NCI-H2107 (cell line): ENCODE measurements around the gene PLXNA4.
A peak's percentile ranks its signal among the peaks of the same experiment; 100 is the strongest.

Source experiments
- DNase-seq: peaks from one replicate; lab custom pipeline; 2025; lab: John Stamatoyannopoulos, UW

PLXNA4 gene

DNA sequence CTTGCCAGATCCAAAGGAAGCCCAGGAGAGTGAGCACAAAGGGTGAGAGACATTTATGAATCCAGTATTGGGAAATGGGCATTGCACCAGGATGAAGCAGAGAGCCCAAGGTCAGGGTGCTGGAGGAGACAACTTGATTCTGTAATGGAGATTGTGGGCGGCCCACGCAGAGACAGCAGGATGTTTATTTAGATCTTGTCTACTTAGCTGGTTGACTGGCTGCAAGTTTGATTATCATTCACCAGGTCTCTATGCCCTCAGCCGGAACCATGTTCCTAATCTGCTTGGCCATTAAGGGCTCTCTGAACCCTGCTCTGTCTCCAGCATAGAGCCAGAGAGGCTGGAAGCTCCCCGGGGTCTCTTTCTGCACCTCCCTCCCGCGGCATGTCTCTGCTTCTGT, 188.7 kb downstream of the PLXNA4 start:
- DNase-seq, result no peak

DNA sequence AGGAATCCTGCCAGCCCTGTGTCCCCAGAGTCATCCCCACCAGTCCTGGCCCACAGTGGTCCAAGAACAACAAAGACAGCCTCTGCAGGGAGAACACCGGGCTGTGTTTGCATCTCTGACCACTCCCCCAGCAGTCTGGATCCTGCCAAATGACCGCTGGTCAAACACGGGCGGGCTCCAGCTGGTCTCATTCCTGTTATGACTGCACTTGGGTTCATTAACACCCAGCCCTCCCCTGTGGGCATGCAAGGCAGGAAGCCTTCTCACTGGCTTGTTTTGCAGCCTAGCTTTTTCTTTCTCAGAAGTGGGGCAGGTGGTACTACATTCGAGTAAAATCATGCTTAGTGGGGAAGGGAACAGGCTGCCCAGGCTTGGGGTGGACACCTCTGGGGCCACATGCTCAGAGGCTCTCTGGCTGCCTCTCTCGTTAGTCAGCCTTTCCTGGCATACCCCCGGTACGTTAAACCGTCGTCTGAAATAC, 190.0 kb downstream of the PLXNA4 start:
- DNase-seq, result no peak

DNA sequence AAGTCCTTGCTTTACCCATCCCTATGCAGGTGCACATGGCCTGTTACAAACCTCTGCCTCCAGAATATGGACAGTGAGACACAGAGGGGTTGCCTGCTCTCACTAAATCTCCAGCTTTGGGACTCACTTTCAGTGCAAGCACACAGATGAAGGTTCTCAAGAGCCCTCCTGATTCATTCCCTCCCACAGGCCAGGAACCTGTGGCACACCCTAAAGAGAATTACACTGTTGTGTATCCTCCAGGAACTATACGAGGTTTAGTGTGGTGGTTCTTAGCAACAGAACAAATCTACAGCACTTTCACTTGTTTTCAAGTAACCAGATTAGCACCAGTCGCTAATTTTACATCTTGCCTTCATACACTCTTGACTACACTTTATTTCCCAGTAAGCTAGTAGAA, 192.3 kb downstream of the PLXNA4 start:
- no peak for DNase-seq

DNA sequence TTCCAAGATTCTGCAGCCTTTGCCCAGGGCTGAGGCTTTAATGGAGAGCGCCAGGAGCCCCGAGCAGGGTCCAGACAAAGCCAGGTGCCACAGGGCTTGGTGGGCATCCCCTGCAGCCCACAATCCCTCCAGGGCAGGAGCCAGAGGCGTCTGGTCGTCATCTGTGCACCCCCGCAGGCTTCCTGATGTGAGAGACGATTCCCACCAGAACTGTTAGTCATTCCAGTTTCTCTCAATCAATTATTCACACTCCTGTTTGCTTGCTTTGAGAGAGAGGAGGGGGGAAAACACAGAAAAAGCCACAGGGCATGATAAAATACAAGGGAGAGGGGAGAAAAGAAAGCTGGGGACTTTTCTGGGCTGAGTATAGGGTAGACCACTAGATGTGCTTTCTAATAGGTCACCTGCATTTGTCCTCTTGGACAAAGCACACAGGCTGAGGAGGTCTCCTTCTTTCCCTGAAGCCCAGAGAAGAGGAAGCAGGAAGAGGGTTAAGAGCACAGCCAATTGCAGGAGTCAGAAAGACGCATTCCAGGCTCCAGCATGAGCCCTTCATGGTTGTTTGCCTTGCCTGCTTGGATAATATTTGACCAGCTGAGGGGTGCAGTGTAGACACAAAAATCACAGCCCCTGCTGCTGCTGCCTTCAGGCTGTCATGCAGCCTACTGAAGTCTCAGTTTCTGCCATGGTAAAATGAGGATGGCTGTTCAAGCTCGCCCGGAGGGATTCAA, 194.4 kb downstream of the PLXNA4 start:
- DNase-seq, result no peak

DNA sequence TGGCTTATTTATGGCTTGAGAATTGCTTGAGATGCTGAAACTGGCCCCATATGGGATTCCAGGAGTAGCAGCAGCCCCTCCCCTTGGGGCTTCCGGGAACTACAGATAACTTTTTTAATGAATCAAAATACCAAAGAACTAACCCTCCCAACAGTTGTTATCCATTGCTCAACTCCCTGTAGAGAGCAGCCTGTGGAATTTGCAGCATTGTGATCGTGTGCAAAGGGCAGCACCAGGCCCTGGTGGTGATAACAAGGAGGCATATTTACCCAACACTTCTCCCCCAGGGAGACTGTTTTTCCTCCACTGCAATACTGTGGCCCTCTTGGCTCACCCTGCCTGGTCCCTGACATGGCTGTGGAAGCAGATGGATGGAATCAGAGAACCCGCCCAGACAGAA, 196.2 kb downstream of the PLXNA4 start:
- no peak for DNase-seq

DNA sequence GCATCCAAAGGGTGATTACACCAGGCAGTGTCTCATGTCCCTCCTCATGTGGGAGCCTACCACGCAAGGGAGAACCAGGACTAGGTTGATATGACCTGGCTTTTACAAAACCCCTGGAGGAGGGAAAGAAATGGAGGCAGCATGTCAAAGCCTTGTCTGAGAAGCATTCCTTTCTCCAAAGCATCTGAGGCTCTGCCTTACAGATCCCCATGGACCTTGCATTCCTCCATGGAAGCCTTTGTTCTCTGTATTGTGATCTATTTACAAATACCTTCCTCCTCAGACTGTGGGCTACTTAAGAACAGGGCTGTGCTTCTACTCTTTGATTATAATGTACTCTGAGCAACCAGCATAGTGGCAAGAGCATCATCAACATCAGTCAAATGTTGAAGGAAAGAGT, 197.0 kb downstream of the PLXNA4 start:
- no peak for DNase-seq

DNA sequence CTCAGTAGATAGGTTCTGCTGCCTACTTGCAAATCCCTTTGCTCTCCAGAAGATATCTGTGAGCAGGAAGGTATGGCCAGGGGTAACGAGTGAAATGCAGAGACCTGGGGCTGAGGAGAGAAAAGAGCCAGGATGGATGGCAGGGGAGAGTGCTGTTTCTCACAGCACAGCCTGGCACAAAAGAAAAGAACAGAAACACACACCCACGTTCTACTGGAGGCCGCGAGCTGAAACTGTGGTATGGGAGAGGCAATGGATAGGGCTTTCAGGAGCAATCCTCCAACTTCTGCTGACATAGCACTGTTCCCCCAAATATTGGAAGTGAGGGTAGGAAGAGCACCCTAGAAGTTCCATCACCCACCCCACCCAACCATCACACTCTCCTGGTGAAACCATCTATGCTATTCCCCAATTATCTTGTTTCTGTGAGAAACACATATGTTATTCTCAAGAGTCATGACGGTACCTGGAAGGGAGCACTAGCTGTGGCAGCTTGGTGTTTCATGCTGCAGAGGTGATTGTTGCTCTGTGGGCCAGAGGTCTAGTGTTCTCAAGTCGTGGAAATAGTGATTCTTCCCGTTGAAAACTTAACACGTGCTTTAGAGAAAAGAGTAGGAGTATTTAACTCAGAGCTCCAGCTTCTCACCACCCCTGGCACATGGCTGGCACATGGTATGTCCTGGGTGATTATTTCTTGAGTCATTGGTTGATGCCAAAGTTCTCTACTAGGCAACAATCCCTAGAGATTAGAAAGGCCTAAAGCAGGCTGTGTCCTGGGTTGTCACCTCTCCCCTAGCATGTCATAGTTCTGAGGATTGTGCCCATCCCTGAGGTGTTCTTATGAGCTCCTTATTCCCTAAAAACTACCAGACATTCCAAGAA, 198.3 kb downstream of the PLXNA4 start:
- no peak for DNase-seq

DNA sequence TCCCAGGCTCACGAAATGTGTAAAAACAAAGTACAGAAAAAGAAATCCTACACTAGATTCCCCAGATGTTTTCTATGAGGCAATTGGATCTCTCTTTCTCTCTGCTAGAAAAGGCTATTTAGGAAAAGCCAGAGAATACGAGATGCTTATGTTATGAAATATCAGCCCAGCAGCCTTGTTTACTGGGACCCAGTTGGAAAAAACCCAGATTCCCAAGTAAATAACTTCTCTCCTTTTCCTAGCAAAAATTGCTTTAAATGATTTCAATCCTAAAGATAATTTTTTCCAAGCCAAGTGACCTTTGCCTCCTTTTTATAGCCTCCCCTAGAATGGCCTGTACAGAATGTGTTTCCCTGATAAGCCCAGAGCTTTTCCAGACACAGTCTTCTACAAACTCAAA, 199.3 kb downstream of the PLXNA4 start:
- no peak for DNase-seq

DNA sequence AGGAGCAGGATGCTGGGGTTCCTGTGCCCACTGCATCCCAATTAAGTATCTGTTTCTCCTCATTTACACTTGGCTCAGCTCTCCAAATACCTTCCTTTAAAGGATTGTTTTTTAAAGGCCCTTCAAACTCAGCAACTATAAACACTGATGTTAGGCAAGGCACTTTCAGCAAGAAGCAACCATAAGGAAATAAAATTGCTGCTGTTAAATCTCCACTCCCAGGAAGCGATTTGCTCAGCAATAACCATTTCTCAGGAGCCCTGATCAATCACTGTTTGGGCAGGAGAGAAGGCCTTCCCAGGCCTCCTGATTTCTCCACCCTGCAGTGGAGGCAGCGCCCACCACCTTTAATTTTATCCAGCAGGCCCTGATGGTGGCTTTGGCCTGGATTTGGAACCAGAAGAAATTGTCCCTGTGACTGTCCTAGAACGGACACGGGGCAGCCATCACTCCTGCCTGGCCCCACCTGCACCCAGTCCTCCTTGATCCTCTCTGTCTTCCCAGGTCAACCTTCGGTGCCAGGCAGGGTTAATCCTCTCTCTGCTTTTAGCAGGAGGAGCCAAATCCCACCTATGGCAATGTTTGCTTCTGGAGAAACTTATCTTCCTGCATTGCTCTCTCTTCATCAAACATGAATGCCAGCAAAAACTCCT, 199.8 kb downstream of the PLXNA4 start:
- no peak for DNase-seq

DNA sequence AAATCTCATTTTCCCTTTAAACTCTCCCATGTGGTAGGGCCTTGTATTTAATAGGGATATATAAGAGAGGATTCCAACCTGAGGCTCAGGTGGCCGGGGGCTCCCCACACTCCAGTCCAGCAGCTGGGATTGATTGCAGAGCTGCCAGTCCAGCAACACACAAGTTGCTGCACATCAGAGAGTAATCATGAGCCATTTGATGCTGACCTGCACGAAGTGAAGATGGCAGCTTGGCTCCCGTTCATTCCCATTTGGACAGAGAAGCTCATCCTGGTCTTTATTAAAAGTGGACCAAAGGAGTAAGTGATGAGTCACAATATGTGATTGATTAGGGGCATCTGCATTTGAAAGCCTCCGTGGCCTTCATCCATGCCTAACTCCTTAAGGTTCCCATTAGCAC, 202.4 kb downstream of the PLXNA4 start:
- no peak for DNase-seq

DNA sequence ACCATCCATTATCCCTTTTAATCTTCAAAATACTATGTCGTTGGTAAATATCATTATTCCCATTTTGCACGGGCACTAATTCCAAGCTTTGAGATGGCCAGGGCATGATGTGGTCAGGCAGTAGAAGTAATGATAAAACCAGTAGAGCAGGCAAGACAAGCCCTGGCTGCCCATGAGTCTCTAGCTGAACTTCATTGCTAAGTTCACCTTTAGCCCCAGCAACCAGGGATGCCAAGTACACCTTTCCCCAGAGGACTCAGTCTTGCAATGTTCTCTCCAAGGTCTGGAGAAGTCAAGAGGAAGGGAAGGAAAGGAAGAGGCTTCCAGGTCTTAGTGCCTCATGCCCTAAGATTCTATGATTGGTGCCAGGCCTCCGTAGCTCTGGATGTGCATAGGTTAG, 203.2 kb downstream of the PLXNA4 start:
- DNase-seq, result no peak

DNA sequence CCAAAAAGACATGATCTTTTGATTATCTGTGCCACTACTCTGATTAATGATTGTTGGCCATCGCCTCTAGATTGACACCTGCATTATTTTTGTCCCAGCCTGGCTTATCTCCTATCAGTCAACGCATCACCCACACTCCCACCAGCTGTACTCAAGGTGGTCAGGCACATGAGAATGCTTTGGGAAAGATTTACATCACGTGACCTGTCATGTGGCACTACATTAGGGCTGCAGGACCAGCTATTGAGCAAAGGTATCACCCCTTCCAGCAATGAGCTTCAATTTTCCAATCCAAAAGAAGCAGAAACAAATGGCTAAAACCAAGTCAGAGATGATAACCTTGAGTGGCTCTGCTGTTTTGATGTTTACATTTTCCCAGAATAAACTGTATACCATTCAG, 204.3 kb downstream of the PLXNA4 start:
- DNase-seq, result no peak

DNA sequence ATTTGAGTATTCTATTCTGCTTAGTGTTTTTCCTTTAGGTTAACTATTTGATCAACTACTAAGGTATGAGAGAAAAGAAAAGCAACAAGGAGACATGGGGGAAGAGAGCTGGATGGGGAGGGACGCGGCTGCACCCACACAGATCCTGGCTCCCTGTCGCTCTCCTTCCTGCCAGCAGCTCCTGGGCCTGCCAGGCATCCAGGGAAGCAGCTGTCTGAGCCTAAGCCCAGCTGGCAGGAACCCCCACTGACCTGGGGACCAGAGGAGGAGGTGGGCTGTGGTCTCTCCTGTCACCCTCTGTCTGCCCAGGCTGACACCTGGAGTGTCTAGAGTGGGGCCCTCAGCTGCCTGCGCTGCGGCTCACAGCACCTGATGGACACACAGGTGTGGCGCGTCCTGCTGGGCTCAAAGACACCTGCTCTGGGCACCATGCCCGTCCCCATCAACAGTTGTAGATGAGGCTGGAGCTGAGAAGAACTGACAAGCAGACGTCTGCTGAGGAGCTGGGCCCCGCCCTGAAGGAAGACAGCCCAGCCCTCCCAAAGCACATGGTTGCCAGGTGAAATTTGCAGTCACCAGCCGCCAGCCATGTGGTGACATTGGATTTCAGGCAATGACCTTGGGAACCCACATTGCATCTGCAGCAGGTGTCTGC, 207.9 kb downstream of the PLXNA4 start:
- DNase-seq, result peak; percentile 47

DNA sequence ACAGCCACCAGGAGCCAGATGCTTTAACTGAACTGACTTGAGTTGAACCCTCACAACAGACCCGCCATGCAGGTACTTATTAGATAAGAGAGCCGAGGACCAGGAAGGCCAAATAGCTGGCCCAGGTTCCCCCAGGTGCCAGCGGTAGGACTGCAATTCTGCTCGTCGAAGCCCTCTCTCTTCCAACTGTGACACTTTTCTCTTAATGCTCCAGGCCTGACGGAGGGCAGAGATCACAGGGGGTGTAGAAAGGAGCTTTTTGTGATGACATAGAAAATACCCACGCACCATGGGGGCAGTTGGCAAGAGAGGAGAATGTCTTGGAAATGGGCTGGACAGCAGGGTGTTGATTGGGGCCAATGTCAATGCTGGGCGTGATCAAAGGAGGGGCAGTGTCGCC, 208.5 kb downstream of the PLXNA4 start:
- DNase-seq, result no peak

DNA sequence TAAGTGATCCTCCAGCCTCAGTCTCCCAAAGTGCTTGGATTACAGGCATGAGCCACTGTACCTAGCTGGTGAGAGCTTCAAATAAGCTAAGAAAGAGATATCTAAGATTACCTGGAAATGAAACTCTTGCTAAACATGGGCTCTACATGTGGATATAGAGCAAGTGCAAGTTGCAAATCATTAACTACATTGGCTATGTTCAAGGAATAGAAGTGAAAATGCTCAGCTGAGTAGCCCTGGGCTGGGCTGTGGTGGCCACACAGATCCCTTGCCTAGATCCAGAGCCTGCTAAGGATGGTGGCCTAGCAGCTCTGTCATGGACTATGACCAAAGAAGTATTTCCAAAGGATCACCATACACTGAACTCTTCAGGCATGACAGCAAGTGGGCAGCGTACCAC, 209.3 kb downstream of the PLXNA4 start:
- no peak for DNase-seq

DNA sequence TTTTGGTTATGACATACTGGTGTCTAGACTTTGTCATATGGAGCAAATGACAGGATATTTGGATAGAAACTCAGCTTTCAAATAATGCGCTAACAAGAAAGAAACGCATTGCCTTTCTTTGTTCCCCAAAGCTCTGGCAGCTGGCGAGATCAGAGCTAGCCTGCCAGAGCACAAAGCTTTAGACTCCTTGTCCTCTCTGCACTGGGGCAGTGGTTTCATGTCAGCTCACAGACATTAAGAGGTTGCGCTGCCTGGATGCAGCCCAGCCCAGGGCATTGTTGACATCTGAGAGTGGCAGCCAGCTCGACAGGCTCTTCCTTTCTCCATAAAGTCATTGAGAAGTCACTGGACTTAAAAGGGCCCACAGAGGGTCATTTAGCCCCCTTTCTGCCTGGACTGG, 212.0 kb downstream of the PLXNA4 start:
- DNase-seq, result no peak

DNA sequence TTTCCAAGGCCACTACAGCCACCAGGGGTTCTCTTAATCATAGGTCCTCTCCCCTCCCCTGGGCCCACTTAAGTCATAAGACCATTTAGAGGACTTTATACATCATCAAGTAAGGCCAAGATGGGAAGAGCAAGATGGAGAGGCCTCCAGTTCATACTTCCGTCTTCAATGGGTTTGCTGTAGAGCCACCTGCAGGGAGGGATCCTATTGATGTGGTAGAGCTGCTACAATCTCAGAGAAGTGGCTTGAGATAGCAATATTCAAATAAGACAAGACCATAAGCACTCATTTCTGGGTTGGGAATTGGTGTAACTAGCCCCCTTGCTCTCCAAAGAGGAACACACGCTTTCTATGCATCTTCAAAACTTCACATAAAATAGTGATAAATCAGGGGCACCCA, 214.2 kb downstream of the PLXNA4 start:
- DNase-seq, result no peak

DNA sequence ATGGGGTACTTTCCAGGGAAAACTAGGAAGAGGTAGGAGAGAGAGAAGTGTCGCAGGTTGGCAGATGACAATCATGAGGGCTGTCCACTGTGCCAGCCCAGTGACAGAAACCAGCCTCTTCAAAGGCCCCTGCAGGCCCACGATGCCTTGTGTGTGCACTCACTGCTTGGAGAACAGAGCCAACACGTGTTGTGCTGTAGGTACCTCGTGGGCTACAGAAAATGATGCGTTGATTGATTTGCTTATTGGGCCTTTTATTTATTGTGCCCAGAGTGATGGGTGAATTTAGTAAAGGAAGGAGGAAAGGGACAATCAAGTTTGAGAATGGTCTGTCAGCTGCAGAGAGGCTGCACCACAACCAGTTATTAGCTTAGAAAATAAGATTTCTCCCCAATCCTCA, 215.1 kb downstream of the PLXNA4 start:
- no peak for DNase-seq

DNA sequence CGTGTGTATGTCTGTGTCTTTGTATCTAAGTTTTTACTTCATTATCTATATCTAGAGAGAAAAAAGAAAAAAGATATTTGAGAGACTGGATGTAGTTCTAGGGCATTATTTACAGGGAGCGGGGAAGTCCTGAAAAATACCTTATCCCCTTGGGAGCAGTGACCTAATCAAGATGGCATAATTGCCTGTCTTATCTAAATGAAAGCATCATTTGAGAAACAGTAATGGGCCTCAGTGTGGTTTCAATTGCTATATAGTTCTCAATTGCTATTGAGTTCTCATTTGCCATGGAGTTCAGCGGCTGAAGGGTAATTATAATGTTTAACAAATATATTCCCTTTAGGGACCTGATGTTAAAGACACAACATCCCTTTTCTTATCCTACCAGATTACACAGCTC, 216.5 kb downstream of the PLXNA4 start:
- no peak for DNase-seq

DNA sequence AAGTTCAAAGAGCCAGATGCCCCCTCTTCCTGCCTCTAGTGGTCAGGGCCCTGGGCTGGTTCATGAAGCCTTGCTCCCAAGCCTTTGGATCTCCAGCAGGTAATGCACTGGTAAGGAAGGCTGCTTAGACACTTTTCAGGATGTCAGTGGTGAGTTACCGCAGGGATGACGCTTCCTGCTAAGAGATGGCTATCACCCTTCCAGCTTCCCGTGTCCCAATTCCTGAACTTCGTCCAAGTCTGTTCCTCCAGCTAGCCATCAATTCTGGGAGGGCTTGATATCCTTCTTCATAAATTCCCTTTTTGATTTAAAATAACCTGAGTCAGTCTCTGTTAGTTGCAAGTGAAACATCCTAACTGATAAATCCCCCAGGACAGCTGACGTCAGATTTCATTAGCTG, 221.2 kb downstream of the PLXNA4 start:
- DNase-seq, result no peak

DNA sequence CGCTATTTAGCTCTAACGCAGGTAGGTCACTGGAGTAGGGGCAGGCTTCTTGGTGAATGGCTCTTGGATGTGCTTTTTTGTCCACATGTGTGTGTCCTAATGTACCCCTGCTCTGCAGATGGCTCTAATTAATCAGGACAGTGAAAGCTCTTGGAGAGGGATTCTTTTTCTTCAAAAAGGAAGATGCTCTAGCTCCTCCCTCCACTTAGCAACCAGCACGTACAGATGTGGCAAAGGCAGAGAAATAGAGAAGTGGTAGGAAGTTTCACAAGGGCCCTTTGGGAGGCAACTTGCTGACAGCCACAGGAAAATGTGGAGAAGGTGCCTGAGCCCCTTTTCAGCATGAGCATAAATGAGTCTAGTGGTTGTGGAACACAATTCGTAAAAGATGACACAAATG, 221.7 kb downstream of the PLXNA4 start:
- DNase-seq, result no peak

DNA sequence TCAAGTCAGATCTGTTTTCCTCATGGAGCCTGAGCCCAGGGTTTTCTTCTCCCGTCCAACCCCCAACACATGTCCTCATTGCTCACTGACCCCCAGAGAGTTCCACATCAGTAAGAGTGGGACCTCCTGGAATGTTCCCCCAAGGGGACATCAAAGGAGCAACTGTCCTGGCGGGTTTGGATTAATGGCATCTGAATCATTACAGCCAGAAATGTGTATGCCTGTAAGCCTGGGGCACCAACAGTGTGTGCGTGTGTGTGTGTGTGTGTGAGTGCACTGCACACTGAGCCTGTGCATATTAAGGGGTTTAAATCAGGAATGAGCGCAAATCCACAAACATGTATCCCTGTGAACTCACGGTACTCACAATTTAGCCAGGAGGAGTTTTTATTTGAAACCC, 222.3 kb downstream of the PLXNA4 start:
- no peak for DNase-seq
